ENCODE results near the gene RTP3. TPM values are rescaled to one million over a fixed set of nuclear protein-coding genes. Genes with fewer than 3 reads are reported as not detected.

Gene RTP3
- total and polyA plus RNA-seq, 2 of the 4 experiments (the other 2 are of a cell fraction), result 0.18 to 0.26 TPM

DNA sequence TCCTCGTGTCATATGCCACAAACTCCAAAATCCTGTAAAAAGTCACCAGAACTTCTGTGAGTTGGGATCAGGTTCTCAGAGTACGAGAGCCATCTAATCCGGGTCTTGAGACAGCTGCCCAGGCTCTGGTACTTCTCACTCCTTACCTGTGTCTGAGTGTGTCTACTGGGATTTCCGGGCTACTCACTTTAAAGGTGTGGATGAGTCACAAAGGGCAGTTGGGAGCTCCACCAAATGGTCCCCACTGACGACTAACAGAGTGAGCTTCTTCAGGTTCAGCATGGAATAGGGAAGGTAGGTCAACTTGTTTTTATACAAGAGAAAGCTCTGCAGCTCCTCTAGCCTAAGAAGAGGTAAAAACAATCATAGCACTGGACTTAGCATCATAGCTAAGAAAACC is 29.5 kb downstream of the RTP3 start:
- Histone ChIP-seq H3K23ac (ENCODE audit: low read depth, low read length) (no peak overlapping the region), H3K4me1 (ENCODE audit: control insufficient read depth, insufficient read depth, low read length) (no peaks in the 10 kb centered on the region; the same call in 1 of the 2 replicates), H3K79me1 (ENCODE audit: low read depth in 1 of 2, low read length in 2 of 2) (no peaks in the 10 kb centered on the region), H2AK5ac (ENCODE audit: low read depth, low read length) (no peak overlapping the region), H3K14ac (replicated peaks; ENCODE audit: low read depth, low read length) (no peak overlapping the region), H2BK20ac (ENCODE audit: low read depth, low read length) (no peak overlapping the region), H3K9me1 (ENCODE audit: insufficient read depth, low read length) (no peaks in the 10 kb centered on the region), H2AK9ac (replicated peaks; ENCODE audit: low read depth, low read length, poor library complexity) (peak overlapping the region; percentile 11), H3K36me3 (ENCODE audit: control insufficient read depth, insufficient read depth, low read length) (peaks cover 10% of the 10 kb centered on the region; the same call in 1 of the 2 replicates), H3K18ac (ENCODE audit: low read depth, low read length) (no peak overlapping the region), H4K5ac (ENCODE audit: low read depth, low read length) (no peak overlapping the region), H4K91ac (ENCODE audit: insufficient read depth, low read depth, low read length) (no peak overlapping the region), H3K4ac (ENCODE audit: low read depth, low read length) (no peak overlapping the region), H3K9ac (ENCODE audit: low read depth, low read length) (no peak overlapping the region), H3K27ac (ENCODE audit: insufficient read depth, low read length) (no peak overlapping the region), H2BK5ac (ENCODE audit: low read depth, low read length, poor library complexity, severe bottlenecking) (no peak overlapping the region), H2AFZ (replicated peaks; ENCODE audit: low read length, poor library complexity) (no peak overlapping the region), H3K4me2 (ENCODE audit: low read depth, low read length) (no peak overlapping the region), H2BK15ac (ENCODE audit: low read depth, low read length) (no peak overlapping the region), H4K8ac (ENCODE audit: low read depth in 2 of 2, low read length in 2 of 2) (no peak overlapping the region), H3K27me3 (ENCODE audit: control insufficient read depth, insufficient read depth, low read length) (no peaks in the 10 kb centered on the region), H3K4me3 (ENCODE audit: insufficient read depth, low read depth, low read length) (no peak overlapping the region), H3K9me3 (ENCODE audit: control insufficient read depth, insufficient read depth, low read length) (no peaks in the 10 kb centered on the region), H3K56ac (ENCODE audit: extremely low read depth, insufficient read depth, low read length) (no peak overlapping the region), H4K20me1 (ENCODE audit: insufficient read depth, low read length) (no peaks in the 10 kb centered on the region), H2BK120ac (ENCODE audit: low read depth, low read length) (no peak overlapping the region)
- POLR2A ChIA-PET (ENCODE audit: unreplicated experiment), result no interaction called here
- intact Hi-C loops (cut with micrococcal nuclease), result no loop called here
- BruUV-seq (replicated peaks), result no TSS peak
- no CpG with 5 or more reads among the region's 5 CpGs for WGBS, 2 experiments (ENCODE audit: extremely low coverage in 2 of 2, insufficient read length in 1 of 2)
- ATAC-seq (ENCODE audit: low read depth), result no peak
- CTCF ChIA-PET, result interaction anchor here (0.9 to 2.2 kb wide), 2 partner anchors 38 to 39 kb away, joined by 3 to 5 read pairs; no protein-coding TSS in a partner anchor
- TF ChIP-seq RAD21 (IDR thresholded peaks at IDR 0.05; ENCODE audit: low read length) (no peak), MAFK (IDR thresholded peaks at IDR 0.05; ENCODE audit: low read depth, low read length) (no peak), NFE2L2 (IDR thresholded peaks at IDR 0.05; ENCODE audit: low read depth, low read length) (no peak), ELK1 (IDR thresholded peaks at IDR 0.05; ENCODE audit: borderline replicate concordance, low read depth, low read length) (no peak), FOS (IDR thresholded peaks at IDR 0.05; ENCODE audit: low read depth, low read length) (no peak), MXI1 (IDR thresholded peaks at IDR 0.05; ENCODE audit: borderline replicate concordance, low read depth, low read length) (no peak), CEBPB (IDR thresholded peaks at IDR 0.05; ENCODE audit: low read depth, low read length) (no peak), RFX5 (IDR thresholded peaks at IDR 0.05; ENCODE audit: low read depth, low read length) (no peak)
- TF ChIP-seq, protein P1, sequence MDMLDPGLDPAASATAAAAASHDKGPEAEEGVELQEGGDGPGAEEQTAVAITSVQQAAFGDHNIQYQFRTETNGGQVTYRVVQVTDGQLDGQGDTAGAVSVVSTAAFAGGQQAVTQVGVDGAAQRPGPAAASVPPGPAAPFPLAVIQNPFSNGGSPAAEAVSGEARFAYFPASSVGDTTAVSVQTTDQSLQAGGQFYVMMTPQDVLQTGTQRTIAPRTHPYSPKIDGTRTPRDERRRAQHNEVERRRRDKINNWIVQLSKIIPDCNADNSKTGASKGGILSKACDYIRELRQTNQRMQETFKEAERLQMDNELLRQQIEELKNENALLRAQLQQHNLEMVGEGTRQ (IDR thresholded peaks at IDR 0.05; ENCODE audit: low read depth, low read length), result no peak
- TF ChIP-seq, protein P2, sequence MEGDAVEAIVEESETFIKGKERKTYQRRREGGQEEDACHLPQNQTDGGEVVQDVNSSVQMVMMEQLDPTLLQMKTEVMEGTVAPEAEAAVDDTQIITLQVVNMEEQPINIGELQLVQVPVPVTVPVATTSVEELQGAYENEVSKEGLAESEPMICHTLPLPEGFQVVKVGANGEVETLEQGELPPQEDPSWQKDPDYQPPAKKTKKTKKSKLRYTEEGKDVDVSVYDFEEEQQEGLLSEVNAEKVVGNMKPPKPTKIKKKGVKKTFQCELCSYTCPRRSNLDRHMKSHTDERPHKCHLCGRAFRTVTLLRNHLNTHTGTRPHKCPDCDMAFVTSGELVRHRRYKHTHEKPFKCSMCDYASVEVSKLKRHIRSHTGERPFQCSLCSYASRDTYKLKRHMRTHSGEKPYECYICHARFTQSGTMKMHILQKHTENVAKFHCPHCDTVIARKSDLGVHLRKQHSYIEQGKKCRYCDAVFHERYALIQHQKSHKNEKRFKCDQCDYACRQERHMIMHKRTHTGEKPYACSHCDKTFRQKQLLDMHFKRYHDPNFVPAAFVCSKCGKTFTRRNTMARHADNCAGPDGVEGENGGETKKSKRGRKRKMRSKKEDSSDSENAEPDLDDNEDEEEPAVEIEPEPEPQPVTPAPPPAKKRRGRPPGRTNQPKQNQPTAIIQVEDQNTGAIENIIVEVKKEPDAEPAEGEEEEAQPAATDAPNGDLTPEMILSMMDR (conservative IDR thresholded peaks at IDR 0.05; ENCODE audit: low read depth, low read length), result no peak
- no peak for DNase-seq
- in situ Hi-C loops (cut with MboI; ENCODE audit: low sequenced_read_pairs), result no loop called here
- dilution Hi-C loops (cut with HindIII; ENCODE audit: low sequenced_read_pairs, unreplicated experiment), result no loop called here

Data from IMR-90 (cell line).